Retinal pigment epithelial cell (primary cell): ENCODE measurements around the gene CFD.

Experiments used
- DNase-seq: peaks from one replicate; pipeline ENCODE4 v3.0.0-alpha.2; 2010; ENCODE audit warnings: low read depth
- H3K4me3 ChIP-seq: 2 replicates; pipeline ENCODE4 v1.5.1; 2011; ENCODE audit warnings: mild to moderate bottlenecking, low read length, control low read depth, moderate library complexity
- TF ChIP-seq, protein P1 (sequence below): conservative IDR thresholded peaks from 2 replicates; pipeline ENCODE4 v1.5.1; 2011; ENCODE audit warnings: low read depth, low read length, control low read depth, inconsistent platforms

The CFD gene

DNA sequence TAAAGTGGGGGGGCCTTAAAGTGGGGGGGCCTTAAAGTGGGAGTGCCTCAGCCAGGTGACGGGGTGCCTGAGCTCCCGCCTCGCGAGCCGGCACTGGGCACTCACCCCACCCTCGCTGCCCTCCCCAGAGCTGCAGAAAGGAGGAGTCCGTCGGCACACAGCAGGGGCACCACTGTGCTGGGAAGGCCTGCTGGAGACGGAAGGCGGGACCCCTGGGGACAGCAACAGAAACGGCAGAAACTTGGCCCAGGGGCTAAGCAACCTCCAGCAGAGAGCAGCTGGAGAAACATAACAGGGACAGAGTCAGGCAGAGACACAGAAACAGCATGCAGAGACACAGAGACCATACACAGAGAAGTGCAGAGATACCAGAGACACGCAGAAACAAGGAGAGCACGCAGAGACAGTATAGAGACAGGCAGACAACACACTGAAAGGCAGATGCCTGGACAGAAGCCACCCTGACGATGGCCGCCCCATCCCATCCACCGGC lies 7.9 kb downstream of the CFD start:
- TF ChIP-seq, protein P1, sequence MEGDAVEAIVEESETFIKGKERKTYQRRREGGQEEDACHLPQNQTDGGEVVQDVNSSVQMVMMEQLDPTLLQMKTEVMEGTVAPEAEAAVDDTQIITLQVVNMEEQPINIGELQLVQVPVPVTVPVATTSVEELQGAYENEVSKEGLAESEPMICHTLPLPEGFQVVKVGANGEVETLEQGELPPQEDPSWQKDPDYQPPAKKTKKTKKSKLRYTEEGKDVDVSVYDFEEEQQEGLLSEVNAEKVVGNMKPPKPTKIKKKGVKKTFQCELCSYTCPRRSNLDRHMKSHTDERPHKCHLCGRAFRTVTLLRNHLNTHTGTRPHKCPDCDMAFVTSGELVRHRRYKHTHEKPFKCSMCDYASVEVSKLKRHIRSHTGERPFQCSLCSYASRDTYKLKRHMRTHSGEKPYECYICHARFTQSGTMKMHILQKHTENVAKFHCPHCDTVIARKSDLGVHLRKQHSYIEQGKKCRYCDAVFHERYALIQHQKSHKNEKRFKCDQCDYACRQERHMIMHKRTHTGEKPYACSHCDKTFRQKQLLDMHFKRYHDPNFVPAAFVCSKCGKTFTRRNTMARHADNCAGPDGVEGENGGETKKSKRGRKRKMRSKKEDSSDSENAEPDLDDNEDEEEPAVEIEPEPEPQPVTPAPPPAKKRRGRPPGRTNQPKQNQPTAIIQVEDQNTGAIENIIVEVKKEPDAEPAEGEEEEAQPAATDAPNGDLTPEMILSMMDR, result no peak

DNA sequence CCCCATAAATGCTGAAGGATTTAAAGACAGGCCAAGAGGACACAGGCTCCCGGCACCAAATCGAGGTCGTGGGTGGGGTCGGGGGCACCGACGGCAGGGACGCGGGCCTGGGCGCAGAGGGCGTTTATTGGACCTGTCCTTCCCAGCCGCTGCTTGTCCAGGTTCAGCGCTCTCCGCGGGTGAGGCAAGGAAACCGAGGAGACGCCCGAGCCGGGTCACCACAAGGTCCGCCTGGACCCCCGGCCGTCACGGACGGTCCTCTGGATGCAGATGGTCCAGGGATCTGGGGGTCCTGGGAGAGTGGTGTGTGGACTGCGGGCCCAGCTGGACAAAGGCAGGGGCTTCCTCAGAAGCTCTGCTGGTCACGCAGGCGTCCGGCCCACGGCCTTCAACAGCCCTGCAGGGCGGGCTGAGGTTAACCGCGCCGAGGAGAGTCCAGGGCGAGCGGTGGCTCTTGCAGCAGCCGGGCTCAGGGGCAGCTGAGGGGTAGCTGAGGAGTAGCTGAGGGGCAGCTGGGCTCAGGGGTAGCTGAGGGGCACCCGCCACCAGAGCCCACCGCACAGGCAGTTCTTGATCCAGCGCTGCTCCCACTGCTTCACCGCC lies 8.5 kb downstream of the CFD start:
- no peak for DNase-seq
- TF ChIP-seq, protein P1, result no peak
- H3K4me3 ChIP-seq, result no peak overlapping the region

More for the DNA sequence above, 7.9 kb downstream of the CFD start:
- DNase-seq, result no peak
- H3K4me3 ChIP-seq, result no peak overlapping the region

DNA sequence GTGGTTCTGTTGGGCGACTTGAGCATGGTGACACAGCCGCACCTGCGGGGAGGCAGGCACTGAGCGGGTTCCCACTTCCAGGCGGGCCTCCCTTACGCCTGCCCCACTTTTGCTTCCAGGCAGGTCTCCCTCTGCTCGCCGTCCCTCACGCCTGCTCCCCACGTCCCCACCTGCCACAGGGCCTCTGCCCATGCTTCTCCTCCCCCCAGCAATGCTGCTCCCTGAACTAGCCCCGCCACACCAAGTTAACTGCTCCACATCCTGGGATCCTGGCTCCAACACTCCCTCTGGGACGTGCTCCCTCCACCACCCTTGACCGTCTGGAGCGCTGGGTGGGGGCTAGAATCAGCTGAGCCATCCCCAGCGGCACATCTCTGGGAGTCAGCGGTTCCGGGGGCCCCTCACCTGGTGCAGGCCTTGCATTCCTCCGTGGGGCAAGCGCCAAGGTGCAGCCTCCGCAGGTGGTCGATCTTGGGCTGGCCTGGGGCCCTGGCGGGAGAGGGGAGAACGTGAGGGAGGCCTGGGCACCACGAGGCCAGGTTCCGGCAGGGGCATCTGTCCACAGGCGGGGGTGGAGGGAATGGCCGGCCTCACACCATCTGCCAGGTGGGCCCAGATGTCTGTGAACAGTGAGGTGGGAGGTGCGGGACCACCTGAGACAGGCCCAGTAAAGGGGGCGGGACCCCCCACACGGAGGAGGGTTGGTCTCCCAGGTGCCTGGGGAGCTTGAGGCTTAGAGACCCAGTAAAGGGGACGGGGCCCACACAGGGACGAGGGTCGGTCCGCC lies 9.2 kb downstream of the CFD start:
- H3K4me3 ChIP-seq, result no peak overlapping the region
- TF ChIP-seq, protein P1, result no peak
- DNase-seq, result no peak

DNA sequence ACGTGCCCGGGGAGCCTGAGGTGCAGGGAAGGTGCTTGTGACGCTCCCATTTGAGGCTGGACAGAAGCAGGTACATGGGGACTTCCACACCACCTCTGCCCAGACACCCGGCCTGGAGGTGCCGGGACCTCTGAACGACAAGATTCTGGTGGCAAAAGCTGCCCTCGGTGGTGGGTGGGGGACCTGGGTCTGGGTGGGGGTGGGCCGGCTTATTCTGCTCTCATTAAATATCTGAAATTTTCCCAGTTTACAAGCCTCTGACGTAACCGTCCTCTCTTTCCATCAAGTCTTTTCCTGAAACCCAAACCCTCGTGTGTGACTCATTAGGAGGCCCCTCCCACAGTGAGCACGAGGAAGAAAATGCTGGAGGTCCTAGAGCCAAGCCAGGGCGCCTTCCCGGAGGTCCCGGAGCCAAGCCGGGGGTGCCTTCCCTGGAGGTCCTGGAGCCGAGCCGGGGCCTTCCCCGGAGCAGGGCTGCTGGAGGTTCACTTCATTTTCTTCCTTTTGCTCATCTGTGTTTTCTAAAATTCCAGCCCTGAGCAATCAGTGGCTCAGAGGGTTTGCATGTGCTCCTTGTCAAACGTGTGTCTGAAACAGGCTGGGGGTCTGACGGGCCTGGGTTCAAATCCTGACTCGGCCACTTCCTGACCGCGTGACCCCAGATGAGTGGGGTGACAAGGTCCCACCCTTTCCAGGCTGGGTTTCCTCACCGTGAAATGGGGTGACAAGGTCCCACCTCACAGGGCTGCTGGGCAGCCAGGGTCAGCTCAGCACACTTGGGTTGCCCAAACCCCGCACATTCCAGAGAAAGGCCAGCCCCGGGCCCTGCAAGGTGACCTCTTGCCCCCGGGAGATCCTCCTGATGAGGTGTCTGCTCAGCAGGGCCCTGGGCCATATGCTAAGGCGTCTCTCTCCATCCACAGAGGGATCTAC lies 10.0 kb downstream of the CFD start:
- peak; percentile 68 for DNase-seq
- TF ChIP-seq, protein P1, result no peak
- no peak overlapping the region for H3K4me3 ChIP-seq

DNA sequence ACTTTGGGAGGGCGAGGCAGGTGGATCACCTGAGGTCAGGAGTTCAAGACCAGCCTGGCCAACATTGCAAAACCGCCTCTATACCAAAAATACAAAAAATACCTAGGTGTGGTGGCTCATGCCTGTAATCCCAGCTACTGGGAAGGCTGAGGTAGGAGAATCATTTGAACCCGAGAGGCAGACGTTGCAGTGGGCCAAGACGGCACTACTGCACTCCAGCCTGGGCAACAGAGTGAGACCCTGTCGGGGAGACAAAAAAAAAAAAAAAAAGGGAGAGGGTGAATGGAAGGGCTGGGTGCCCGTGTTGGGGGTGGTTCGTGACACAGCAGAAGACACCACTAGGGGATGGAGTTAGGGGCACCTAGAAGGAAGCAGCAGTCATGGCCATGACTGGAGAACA lies 10.8 kb downstream of the CFD start:
- DNase-seq, result no peak
- H3K4me3 ChIP-seq, result no peak overlapping the region
- TF ChIP-seq, protein P1, result no peak

DNA sequence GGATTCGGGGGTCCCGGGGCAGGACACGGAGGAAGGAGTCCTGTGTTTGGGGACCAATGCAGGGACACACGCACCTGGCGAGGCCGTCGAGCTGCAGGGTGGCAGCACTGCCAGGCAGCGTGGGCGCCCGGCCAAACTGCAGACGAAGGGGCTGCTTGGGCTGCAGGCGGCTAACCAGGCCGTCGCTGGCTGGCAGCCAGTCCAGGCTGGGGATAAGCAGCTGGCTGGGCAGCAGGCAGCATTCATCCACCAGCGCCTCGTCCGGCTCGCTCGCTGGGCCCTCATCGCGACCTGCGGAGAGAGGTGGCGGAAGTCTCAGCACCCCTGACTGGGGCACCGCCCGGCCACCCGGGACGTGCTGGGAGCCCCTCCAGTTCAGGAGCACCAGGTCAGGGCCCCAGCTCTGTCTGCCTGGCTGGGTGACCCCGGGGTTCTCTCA lies 11.5 kb downstream of the CFD start:
- DNase-seq, result peak; percentile 60
- TF ChIP-seq, protein P1, result no peak
- no peak overlapping the region for H3K4me3 ChIP-seq
